GM18526 (cell line): ENCODE results near the gene BTNL3.

Source experiments
- POLR2A ChIP-seq: IDR thresholded peaks from 3 replicates; pipeline ENCODE4 v1.6.1; 2011; ENCODE audit not compliant: insufficient read length; ENCODE audit errors: extremely low read depth

Gene BTNL3

GRCh38 chr5:180988592-180988991 lies at the start of gene BTNL3:
BTNL3 (plus strand) TSS chr5:180988846; CDS start chr5:180989029, 183 bp downstream.
- TF ChIP-seq POLR2A = no peak

- no peak for TF ChIP-seq POLR2A
These were observed 38.2 kb upstream of the BTNL3 start for GRCh38 chr5:180950291-180950949.

GRCh38 chr5:180959661-180960060 lies 29.0 kb upstream of the BTNL3 start:
- no peak for TF ChIP-seq POLR2A

GRCh38 chr5:180960209-180960608 lies 28.4 kb upstream of the BTNL3 start:
- TF ChIP-seq POLR2A = no peak

- TF ChIP-seq POLR2A = no peak
These were observed 19.2 kb upstream of the BTNL3 start for GRCh38 chr5:180969406-180969805.

- TF ChIP-seq POLR2A = no peak
These were observed 18.3 kb upstream of the BTNL3 start for GRCh38 chr5:180970336-180970735.

GRCh38 chr5:180970875-180971274 lies 17.8 kb upstream of the BTNL3 start:
- TF ChIP-seq POLR2A = no peak

- TF ChIP-seq POLR2A = no peak
These were observed 13.9 kb upstream of the BTNL3 start for GRCh38 chr5:180974612-180975315.

- TF ChIP-seq POLR2A = no peak
These were observed 13.3 kb upstream of the BTNL3 start for GRCh38 chr5:180975338-180975737.

- no peak for TF ChIP-seq POLR2A
These were observed 12.1 kb upstream of the BTNL3 start for GRCh38 chr5:180976518-180976917.

- no peak for TF ChIP-seq POLR2A
These were observed 10.8 kb upstream of the BTNL3 start for GRCh38 chr5:180977852-180978251.

- TF ChIP-seq POLR2A = no peak
These were observed 6.5 kb upstream of the BTNL3 start for GRCh38 chr5:180982008-180982741.

GRCh38 chr5:180988016-180988415 lies 630 bp upstream of the BTNL3 start:
- TF ChIP-seq POLR2A = no peak

- TF ChIP-seq POLR2A = no peak
These were observed 1.6 kb downstream of the BTNL3 start for GRCh38 chr5:180990086-180990881.

- TF ChIP-seq POLR2A = no peak
These were observed 2.2 kb downstream of the BTNL3 start for GRCh38 chr5:180990882-180991242.
